Measurements from ENCODE around the gene LMX1B.

GRCh38 chr9:126684345-126684744 is 70.6 kb downstream of the LMX1B start:
- TF ChIP-seq CTCF (tag by site-specific recombination; IDR thresholded peaks at IDR 0.05), result no peak
- no peak for TF ChIP-seq OVOL3 (tag by site-specific recombination; IDR thresholded peaks at IDR 0.05)
- TF ChIP-seq SP7 (tag by site-specific recombination; IDR thresholded peaks at IDR 0.05), result no peak
- TF ChIP-seq ZNF214 (tag by site-specific recombination; IDR thresholded peaks at IDR 0.05; ENCODE audit: borderline replicate concordance), result no peak
- TF ChIP-seq ZNF335 (tag by site-specific recombination; conservative IDR thresholded peaks at IDR 0.05), result no peak
- no peak for TF ChIP-seq ZBTB1 (tag by site-specific recombination; IDR thresholded peaks at IDR 0.05)
- TF ChIP-seq GLI4 (tag by site-specific recombination; IDR thresholded peaks at IDR 0.05), result no peak
- no peak for TF ChIP-seq ZEB2 (tag by site-specific recombination; IDR thresholded peaks at IDR 0.05)
- TF ChIP-seq AEBP2 (tag by site-specific recombination; IDR thresholded peaks at IDR 0.05; ENCODE audit: borderline replicate concordance), result no peak
- no peak for TF ChIP-seq ZNF837 (tag by site-specific recombination; IDR thresholded peaks at IDR 0.05)
- TF ChIP-seq SETDB1 (IDR thresholded peaks at IDR 0.05; ENCODE audit: insufficient read length, low read length), result no peak

Data from HEK293 (cell line).